IPS-15b (cell line): ENCODE data around the gene CBFA2T2.
A peak's percentile ranks its signal among the peaks of the same experiment; 100 is the strongest.
"Not testable (repeated sequence)": the region's sequence is repeated elsewhere in the genome, so short reads cannot be mapped to it uniquely, and the experiment has no call there.

Experiments
- H3K27me3 ChIP-seq: one replicate; pipeline ENCODE4 v1.6.1; 2013; ENCODE audit warnings: low read length; ENCODE audit not compliant: control insufficient read depth, insufficient read depth
- H3K36me3 ChIP-seq: one replicate; pipeline ENCODE4 v1.6.1; 2013; ENCODE audit warnings: low read length; ENCODE audit not compliant: control insufficient read depth, insufficient read depth
- H3K4me1 ChIP-seq: one replicate; pipeline ENCODE4 v1.6.1; 2013; ENCODE audit warnings: mild to moderate bottlenecking, low read length; ENCODE audit not compliant: control insufficient read depth, insufficient read depth
- H3K4me3 ChIP-seq: one replicate; pipeline ENCODE4 v1.5.1; 2013; ENCODE audit warnings: low read depth, low read length
- H3K9ac ChIP-seq: one replicate; pipeline ENCODE4 v1.6.1; 2013; ENCODE audit warnings: low read depth, mild to moderate bottlenecking, low read length
- H3K9me3 ChIP-seq: one replicate; pipeline ENCODE4 v1.6.1; 2013; ENCODE audit warnings: mild to moderate bottlenecking, low read length; ENCODE audit not compliant: control insufficient read depth, insufficient read depth

CBFA2T2 gene

DNA sequence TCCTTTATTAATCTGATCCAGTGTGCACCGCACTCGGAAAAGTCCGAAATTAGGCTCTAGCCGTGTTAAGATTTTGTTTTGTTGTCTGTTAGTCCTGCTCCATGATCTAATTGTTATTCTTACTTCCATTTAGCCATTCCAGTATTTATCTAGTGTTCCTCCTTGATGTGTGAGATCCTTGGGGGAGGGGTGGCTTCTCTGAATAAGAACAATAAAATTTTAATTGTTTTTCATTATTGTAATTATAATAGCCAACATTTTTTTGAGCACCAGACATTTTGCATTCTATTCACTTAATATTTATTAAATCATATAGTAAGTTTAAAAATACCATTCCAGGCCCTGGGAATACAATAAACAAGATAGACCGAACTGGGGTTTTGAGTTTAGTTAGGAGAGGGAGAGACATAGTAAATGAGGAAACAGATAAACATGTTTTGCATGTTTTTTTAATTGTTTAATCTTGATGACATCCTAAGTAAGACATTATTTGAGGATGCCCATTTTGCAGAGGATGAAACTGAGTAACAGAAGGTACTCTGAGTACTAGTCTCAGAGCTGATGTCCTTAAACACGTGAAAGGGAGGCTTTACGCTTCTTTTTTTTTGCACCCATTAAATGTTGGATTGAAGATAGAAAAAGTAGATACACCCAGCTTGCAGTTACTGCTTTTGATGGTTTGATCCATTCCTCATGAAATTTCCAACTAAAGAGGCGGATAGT, 1.2 kb downstream of the CBFA2T2 start:
- Histone ChIP-seq H3K9me3 (no peaks in the 10 kb centered on the region), H3K27me3 (no peaks in the 10 kb centered on the region), H3K9ac (peak overlapping the region; percentile 54), H3K4me3 (peak overlapping the region; percentile 83), H3K36me3 (no peaks in the 10 kb centered on the region), H3K4me1 (no peaks in the 10 kb centered on the region)

DNA sequence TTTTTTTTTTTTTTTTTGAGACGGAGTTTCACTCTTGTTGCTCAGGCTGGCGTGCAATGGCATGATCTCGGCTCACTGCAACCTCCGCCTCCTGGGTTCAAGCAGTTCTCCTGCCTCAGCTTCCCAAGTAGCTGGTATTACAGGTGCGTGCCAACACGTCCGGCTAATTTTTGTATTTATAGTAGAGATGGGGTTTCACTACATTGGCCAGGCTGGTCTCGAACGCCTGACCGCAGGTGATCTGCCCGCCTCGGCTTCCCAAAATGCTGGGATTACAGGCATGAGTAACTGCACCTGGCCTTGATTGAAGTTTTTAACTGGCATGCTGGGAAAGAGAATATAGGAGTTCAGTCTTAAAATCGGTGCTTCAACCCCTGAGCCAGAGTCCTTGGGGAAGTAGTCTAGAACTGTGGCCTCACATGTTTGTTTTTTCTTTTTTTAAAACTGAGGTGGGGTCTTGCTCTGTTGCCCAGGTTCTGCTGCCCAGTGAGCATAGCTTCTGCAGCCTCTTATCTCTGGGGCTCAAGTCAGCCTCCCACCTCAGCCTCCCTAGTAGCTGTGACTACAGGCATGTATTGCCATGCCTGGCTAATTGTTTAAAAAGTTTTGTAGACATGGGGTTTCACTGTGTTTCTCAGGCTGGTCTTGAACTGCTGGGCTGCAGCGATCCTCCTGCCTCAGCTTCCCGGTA, 3.3 kb downstream of the CBFA2T2 start:
- Histone ChIP-seq H3K36me3 (no peaks in the 10 kb centered on the region), H3K27me3 (no peaks in the 10 kb centered on the region), H3K4me1 (no peaks in the 10 kb centered on the region), H3K4me3 (no peak overlapping the region), H3K9ac (no peak overlapping the region), H3K9me3 (no peaks in the 10 kb centered on the region)

DNA sequence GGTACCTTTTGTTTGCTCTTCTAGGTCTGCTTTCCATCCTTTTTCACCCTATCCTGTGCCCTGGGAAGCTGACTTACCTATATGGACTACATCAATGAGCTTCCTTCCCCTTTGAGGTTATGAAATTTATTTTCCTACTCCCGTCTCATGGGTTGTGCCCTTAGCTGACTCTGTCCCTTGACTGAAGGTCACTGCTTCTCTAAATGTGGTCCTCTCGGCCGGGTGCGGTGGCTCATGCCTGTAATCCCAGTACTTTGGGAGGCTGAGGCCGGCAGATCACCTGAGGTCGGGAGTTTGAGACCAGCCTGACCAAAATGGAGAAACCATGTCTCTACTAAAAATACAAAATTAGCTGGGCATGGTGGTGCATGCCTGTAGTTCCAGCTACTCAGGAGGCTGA, 6.9 kb downstream of the CBFA2T2 start:
- not testable (repeated sequence) for H3K9me3 ChIP-seq, H3K27me3 ChIP-seq, H3K9ac ChIP-seq, H3K36me3 ChIP-seq, H3K4me1 ChIP-seq, H3K4me3 ChIP-seq

DNA sequence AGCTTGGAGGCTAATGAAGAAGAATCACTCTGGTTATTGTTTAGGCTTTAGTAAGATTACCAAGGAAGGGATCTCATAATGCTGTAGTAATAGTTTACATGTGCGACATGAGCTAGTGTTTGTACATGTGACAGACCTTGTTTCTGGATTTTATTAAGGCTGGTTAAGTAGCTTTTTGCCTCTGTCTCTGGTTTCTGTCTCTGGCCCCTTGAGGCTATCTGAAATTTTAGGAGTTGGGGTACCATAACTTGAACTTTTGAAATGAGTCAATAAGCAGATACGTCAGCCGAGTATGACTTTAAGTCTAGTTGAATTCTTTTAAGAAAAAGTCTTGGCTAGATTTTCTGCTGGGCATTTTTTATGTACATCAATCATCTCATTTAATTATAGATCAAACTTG, 9.5 kb downstream of the CBFA2T2 start:
- Histone ChIP-seq H3K36me3 (no peaks in the 10 kb centered on the region), H3K4me3 (no peak overlapping the region), H3K9me3 (no peaks in the 10 kb centered on the region), H3K4me1 (no peaks in the 10 kb centered on the region), H3K9ac (no peak overlapping the region), H3K27me3 (no peaks in the 10 kb centered on the region)

DNA sequence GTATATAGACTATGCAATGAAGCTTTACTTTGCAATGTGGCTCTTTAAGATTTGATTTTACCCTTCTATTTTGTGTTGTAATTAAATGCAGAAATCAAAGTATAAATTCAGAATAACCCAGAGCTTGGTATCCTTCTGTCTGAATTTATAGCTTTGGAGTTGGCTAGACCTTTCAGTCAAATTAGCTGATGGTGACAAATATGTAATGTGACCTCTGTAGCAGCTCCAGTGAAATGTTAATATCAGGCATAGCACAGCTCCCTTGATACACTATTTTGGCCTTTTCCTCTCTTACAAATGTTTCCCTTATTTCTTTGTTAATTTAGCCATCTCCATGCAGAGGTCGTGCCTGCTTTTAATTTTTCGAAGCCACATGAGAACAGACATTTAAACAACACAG, 11.1 kb downstream of the CBFA2T2 start:
- Histone ChIP-seq H3K4me3 (no peak overlapping the region), H3K9me3 (no peaks in the 10 kb centered on the region), H3K4me1 (no peaks in the 10 kb centered on the region), H3K27me3 (no peaks in the 10 kb centered on the region), H3K9ac (no peak overlapping the region), H3K36me3 (no peaks in the 10 kb centered on the region)

DNA sequence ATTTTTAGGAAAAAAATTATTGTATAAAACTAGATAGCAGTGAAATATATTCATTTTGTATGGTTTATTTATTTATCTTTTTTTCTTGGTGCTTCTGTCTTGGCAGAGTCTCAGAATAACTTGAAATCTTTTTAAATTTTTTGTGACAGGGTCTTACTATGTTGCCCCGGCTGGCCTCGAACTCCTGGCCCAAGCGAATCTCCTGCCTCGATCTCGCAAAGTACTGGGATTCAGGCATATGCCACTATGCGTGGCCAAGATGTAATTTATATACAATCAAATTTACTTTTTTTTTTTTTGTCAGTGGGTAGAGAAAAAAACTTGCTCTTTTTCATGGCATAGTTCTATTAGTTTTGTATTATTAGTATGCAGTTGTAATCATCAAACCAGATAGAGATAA, 13.7 kb downstream of the CBFA2T2 start:
- Histone ChIP-seq H3K9me3 (no peaks in the 10 kb centered on the region), H3K36me3 (no peaks in the 10 kb centered on the region), H3K9ac (no peak overlapping the region), H3K27me3 (no peaks in the 10 kb centered on the region), H3K4me1 (peaks cover 3% of the 10 kb centered on the region), H3K4me3 (no peak overlapping the region)

DNA sequence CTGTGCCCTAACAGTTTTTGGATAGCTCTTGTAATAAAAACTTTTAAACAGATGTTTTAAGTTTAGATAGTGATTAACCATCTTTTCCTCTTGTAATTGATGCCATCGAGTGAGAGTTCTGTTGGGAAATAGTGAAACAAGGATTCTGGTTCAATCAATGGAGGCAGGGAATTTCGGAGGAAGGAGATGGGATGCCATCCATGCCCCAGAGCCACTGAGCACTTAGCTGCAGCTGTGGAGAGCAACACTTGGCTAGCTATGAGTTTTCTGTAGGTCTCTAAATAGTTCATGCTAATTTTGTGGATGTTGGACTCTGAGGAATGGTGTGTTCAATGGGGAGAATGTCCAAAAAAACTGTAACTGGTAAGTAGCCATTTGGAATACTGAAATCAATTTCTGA, 16.7 kb downstream of the CBFA2T2 start:
- H3K27me3 ChIP-seq: no peaks in the 10 kb centered on the region
- no peaks in the 10 kb centered on the region for H3K9me3 ChIP-seq
- peaks cover 3% of the 10 kb centered on the region for H3K4me1 ChIP-seq
- no peak overlapping the region for H3K9ac ChIP-seq
- H3K36me3 ChIP-seq: no peaks in the 10 kb centered on the region
- H3K4me3 ChIP-seq: no peak overlapping the region

DNA sequence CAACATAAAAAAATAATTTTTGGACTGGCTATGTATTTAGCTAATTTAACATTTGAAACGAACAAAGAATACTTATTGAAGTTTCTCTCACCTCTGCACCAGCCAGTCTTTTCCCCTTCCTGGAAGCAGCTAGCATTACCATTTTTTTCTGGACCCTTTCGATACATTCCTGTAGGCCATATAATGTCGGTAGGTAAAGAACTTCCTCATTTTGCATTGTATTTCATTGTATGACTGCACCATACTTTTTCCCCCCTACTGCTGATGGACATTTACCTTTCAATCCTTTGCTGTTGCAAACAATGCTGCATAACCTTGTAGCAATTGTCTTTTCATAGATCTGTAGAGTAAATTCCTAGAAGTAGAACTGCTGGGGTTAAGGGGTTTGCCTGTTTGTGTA, 17.6 kb downstream of the CBFA2T2 start:
- Histone ChIP-seq H3K4me1 (peaks cover 3% of the 10 kb centered on the region), H3K4me3 (no peak overlapping the region), H3K36me3 (no peaks in the 10 kb centered on the region), H3K27me3 (no peaks in the 10 kb centered on the region), H3K9ac (no peak overlapping the region), H3K9me3 (no peaks in the 10 kb centered on the region)

DNA sequence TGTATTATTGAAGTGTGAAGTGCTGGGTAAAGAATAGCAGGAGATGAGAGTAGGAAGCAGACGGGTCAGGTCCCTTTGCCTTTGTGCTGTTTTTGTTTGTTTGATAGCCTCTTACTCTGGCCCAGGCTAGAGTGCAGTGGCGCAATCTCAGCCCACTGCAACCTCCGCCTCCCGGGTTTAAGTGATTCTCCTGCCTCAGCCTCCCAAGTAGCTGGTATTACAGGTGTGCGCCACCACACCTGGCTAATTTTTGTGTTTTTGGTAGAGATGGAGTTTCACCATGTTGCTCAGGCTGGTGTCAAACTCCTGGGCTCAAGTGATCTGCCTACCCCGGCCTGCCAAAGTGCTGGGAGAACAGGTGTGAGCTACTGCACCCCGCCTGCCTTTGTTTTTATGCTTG, 18.1 kb downstream of the CBFA2T2 start:
- not testable (repeated sequence) for H3K9ac ChIP-seq, H3K9me3 ChIP-seq, H3K27me3 ChIP-seq, H3K4me3 ChIP-seq, H3K4me1 ChIP-seq, H3K36me3 ChIP-seq

DNA sequence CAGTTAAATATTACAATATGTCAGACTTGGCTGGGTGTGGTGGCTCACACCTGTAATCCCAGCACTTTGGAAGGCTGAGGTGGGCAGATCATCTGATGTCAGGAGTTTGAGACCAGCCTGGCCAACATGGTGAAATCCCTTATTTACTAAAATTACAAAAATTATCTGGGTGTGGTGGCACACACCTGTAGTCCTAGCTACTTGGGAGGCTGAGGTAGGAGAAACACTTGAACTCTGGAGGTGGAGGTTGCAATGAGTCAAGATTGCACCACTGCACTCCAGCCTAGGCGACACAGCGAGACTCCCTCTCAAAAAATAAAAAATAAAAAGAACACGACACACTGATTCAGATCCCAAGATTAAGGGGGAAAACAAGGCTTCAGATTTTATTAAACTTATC, 19.2 kb downstream of the CBFA2T2 start:
- H3K4me3 ChIP-seq, H3K27me3 ChIP-seq, H3K9ac ChIP-seq, H3K9me3 ChIP-seq, H3K4me1 ChIP-seq, H3K36me3 ChIP-seq: not testable (repeated sequence)

DNA sequence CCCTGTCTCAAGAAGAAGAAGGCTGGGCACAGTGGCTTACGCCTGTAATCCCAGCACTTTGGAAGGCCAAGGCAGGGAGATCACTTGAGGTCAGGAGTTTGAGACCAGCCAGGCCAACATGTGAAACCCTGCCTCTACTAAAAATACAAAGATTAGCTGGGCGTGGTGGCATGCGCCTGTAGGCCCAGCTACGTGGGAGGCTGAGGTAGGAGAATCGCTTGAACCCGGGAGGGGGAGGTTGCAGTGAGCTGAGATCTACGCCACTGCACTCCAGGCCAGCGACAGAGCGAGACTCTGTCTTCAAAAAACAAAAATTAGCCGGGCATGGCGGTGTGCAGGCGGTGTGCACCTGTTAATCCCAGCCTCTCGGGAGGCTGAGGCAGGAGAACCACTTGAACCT, 22.0 kb downstream of the CBFA2T2 start:
- H3K9me3 ChIP-seq, H3K4me1 ChIP-seq, H3K36me3 ChIP-seq, H3K4me3 ChIP-seq, H3K27me3 ChIP-seq, H3K9ac ChIP-seq: not testable (repeated sequence)

DNA sequence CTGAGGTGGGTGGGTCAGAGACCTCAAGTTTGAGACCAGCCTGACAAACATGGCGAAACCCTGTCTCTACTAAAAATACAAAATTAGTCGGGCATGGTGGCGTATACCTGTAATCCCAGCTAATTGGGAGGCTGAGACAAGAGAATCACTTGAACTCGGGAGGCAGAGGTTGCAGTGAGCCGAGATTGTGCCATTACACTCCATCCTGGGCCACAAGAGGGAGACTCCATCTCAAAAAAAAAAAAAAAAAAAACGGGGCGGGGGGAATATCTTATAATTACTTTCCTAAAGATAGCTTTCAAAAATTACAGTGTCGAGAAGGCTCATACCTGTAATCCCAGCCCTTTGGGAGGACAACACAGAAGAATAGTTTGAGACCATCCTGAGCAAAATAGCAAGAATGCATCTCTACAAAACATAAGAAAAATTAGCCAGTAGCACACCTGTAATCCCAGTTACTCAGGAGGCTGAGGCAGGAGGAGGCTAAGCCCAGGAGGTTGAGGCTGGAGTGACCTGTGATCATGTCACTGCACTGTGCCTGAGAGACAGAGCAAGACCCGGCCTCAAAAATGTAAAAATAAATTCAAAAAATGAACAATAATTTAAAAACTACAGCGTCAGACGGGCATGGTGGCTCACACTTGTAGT, 25.8 kb downstream of the CBFA2T2 start:
- Histone ChIP-seq H3K9ac (no peak overlapping the region), H3K4me3 (no peak overlapping the region), H3K36me3 (no peaks in the 10 kb centered on the region), H3K4me1 (peaks cover 2% of the 10 kb centered on the region), H3K27me3 (no peaks in the 10 kb centered on the region), H3K9me3 (no peaks in the 10 kb centered on the region)
